Measurements from ENCODE around the gene PEX14.

Gene PEX14

DNA sequence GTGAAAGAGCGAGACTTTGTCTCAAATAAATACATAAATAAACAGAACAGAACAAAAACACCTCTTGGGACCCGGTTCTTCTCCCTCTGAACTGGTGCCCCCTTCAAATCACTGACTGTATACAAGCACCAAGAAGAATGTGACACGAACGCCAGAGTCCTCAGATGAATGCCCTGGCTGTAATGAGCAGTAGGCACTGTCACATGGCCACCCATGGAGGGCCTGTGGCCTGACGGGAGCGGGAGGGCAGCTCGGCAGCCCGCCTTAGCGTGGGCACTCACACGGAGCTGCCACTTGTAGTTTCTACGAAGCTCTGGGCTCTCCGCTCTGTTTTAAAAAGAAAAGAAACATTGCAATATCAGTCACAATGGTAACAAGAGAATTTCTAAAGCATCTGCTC is 146.0 kb downstream of the PEX14 start:
- DNase-seq (ENCODE audit: low spot score): no peak

DNA sequence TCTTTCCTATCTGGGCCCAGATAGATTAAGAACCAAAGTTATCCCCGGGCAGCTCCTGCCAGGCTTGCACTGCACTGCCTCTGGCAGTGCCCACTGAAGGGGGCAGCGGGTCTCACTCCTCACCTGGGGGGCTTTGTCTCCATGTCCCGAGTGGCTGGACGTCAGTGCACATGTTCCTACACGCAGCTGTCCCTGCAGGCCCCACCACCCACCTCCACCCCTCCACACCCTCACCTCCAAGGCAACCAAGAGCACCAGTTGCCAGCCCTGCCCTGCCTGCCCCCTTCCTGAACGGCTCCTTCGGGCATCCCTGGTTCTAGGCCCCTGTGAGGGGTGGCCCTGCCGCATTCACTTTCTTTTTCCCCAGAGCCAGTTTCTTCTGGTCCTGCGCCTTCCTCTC is 147.2 kb downstream of the PEX14 start:
- no peak for DNase-seq (ENCODE audit: low spot score)

DNA sequence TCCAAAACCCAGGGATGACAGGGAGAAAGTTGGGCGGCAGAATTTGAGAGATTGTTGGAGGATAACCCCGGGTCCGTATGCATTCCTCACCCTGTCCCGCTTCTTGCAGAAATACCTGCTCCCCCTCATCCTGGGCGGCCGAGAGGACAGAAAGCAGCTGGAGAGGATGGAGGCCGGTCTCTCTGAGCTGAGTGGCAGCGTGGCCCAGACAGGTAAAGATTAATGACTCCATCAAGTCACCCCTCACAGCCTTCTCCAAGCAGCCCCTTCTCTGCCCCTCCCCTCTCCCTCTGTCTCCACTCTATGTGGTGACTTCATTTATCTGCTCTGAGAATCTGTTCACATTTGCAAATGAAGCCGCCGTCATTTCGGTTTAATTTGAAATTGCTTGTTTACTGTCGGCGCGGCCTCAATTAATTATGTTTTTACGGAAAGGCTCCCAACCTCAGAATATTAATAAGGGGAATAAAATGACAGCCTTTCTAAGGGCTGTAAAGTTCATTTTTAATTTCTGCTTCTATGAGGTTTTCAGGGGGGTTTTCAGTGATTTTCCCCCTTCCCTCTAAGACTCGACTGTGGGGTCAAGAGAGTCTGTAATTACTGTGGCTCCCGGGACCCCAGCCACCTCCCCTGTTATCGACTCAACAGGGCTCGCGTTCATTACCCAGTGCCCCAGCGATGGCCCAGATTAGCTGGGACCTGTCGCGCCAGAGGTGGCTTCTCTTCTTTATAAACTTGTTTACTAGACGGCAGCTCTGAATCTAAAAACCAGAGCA is 148.3 kb downstream of the PEX14 start:
- no peak for DNase-seq (ENCODE audit: low spot score)

DNA sequence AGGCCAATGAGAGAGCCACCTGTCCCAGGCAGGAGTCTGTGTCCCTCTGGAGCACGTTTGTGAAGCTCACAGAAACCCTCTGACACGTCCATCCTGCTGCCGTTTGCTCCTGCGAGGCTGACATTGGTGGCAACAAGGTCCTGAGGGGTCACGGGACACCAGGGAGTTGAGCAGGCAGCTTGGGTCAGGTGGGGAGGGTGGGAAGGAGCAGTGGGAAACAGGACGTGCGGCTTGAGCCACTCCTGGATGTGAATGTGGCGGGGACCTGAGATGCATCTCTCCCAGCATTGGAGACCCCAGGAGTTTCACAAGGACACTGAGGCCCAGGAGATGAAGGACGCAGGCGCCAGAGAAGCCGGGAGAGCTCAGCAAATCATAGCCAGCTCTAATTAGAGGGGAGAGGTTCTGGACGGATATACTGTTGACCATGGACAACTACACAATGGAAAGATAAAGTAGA is 149.0 kb downstream of the PEX14 start:
- DNase-seq (ENCODE audit: low spot score): no peak

DNA sequence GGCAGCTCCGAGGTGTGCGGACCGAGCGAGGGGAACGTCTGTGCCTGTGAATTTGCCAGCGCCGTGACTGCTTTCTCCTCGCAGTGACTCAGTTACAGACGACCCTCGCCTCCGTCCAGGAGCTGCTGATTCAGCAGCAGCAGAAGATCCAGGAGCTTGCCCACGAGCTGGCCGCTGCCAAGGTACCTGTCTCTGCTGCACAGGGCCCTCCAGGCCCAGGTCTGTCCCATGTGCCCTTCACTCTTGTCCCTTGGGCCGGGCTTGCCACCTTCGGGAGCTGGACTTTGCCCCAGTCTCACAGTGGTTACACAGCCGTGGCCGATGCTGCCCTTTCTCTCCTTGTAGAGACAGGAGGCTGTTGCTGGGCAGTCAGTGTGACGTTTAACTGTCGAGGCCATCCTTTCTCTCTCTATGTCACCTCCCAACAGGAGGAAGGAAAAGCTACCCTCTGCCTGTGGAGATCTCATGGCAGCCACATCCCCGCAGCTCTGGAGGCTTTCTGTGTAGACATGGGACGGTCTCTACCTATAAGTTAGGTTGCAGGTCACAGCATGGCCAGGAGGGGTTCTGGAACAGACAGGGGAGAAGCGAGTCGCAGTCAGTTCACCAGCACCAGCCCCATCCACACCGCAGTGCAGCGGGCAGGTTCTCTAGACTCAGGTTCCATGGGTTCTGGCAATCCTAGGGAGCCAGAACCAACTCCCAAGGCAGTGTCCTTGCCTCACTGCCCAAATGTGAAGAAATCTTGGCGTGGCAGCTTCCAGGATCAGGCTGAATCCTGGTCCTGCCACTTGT is 149.7 kb downstream of the PEX14 start:
- DNase-seq (ENCODE audit: low spot score): peak; percentile 25

DNA sequence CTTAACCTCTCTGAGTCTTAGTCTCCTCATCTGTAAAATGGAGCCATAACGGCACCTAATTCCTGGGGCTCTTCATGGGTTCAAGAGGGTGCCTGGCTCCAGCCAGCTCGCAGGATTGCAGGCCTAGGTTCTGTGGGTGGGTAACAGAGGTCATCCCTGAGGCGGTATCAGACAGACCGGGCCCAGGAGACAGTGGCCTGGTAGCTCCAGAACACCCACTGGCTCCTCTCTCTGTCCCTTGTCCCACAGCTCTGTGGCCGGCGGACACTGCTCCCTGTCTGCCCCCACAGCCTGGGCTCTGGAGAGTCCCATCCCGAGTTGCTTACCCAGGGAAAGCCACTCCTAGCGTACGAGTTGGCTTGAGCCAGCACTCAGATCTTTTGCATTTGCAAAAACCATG is 150.3 kb downstream of the PEX14 start:
- DNase-seq (ENCODE audit: low spot score): no peak

DNA sequence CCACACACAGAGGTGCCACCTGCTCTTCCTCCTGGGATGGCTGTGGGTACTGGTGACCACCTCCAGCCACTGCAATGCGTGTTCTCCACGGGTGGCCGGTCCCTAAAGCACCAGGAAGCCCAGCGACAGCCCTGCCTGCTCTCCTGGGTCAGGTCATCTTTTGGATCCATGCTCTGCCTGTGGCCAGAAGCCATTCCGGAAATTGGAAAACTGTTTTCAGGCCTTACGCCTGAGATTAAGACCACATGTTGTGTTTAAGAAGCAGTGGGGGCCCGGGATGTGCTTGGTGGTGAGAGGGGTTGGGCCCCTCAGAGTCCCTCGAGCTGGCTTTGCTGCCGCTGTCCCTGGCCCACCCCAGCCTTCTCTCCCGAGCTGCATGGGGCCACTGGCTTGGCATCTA is 150.8 kb downstream of the PEX14 start:
- no peak for DNase-seq (ENCODE audit: low spot score)

DNA sequence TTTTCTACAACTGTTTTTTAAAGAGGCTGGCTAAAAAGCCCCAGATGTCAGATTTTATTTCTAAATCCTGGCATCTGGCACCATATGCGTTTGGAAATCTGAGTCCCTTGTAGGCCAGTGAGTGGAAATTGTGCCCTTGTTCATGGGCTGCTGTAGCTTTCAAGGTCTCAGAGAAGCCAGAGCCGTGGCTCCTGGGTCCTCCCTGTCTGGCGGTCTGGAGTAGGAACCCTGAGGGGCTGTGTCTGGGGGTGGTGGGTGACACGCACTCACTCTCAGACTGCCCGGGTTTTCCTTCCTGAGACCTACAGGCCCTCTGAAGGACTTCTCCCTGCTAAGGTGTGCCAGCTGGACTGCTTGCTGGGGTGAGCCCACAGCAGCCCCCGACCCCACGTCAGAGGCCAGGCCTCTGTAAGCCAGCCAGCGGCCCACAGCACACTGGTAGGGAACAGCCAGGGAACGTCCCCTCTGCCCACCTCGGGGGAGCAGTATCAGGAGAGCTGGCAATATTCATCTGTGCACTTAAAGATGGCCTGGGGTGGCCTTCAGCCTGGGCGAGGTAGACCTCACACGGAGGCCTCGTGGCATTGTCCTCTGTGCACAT is 151.5 kb downstream of the PEX14 start:
- no peak for DNase-seq (ENCODE audit: low spot score)

DNA sequence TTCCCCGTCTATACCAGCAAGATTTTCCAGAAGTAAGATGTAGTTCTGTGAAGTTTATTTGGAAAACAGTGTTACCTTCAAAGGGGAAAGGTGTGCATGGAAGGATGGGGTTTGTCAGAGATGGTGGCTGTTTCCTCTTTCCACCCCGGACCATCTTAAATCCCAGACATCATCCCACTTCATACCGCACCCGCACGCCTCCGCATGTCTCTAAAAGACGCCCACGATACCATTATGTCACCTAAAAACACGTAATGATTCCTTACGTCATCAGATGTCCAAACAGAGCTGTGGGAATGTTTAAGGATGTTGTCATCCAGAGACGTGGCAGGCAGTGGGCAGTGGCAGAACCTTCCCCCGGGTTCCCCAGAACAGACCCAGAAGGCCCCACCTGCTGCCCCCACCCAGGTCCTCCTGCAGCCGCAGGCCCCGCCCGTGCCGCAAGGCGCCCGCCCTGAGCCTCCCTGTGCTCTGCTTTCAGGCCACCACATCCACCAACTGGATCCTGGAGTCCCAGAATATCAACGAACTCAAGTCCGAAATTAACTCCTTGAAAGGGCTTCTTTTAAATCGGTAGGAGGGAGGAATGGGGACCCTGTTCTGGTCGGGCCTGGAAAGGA is 152.2 kb downstream of the PEX14 start:
- no peak for DNase-seq (ENCODE audit: low spot score)

DNA sequence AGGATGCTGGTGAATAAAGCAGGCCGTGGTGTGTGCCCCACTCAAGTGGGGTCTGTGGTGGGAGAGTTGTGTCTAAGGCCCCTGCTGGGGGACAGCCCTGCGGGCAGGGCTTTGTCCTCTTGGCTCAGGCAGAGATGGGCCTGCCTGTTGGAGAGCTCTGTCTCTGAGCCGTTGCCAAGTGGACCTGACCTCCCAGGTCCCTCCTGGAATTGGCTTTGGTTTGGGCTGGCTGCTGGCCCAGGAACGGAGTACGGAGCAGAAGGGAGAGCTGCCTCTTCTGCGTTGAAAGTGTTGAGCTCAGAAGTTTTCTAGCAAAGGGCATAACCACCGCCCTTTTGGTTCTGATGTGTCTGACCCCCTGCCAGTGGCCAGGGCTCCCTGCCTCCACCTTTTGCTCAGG is 153.9 kb downstream of the PEX14 start:
- no peak for DNase-seq (ENCODE audit: low spot score)

DNA sequence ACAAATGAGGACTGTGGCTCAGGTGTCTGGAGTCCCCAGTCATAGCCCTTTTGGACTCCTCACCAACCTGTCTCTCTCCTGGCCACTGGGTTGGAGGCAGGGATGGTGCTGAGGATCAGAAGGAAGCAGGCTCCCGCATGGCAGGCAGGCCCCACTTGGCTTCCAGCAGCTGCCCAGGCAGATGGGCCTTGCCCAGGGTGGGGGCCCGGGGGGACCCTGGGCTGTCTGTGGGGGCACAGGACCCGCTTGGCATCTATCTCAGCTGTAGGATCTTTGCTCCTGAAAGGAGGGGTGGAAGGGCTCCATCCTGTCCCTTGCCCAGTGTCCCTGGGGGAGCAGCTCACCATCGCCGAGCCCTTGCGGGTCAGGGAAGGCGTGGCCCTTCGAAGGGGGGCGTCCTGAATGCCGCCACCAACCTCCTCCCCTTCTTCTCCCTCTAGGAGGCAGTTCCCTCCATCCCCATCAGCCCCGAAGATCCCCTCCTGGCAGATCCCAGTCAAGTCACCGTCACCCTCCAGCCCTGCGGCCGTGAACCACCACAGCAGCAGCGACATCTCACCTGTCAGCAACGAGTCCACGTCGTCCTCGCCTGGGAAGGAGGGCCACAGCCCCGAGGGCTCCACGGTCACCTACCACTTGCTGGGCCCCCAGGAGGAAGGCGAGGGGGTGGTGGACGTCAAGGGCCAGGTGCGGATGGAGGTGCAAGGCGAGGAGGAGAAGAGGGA is 154.5 kb downstream of the PEX14 start:
- DNase-seq (ENCODE audit: low spot score): no peak

DNA sequence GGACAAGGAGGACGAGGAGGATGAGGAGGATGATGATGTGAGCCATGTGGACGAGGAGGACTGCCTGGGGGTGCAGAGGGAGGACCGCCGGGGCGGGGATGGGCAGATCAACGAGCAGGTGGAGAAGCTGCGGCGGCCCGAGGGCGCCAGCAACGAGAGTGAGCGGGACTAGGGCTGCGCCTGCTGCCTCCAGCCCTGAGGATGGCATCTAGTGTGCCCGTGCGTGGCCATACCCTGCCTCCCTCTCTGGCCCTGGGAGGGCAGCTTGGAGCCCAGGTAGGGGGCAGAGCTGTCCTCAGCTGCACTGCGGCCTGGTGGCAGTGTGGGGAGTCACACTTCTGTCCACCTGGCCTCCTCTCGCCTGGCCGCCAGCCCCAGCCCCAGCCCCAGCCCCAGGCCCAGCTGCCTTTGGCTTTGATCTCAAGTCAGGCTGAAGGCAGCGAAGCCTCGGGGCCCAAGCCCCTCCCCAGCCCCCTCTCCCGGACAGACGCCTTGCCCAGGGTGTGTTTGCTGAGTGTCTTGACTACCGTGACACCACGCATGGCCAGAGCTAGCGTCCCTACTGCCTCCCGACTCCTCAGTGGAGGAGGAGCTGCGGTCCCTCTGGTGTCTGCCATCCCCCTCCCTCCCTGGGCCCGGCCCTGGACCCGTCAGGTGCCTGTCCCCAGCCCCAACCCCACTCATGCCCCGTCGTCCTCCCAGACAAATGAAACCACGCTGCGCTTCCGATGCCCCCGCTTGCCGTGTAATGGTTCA is 155.2 kb downstream of the PEX14 start:
- peak; percentile 52 for DNase-seq (ENCODE audit: low spot score)

DNA sequence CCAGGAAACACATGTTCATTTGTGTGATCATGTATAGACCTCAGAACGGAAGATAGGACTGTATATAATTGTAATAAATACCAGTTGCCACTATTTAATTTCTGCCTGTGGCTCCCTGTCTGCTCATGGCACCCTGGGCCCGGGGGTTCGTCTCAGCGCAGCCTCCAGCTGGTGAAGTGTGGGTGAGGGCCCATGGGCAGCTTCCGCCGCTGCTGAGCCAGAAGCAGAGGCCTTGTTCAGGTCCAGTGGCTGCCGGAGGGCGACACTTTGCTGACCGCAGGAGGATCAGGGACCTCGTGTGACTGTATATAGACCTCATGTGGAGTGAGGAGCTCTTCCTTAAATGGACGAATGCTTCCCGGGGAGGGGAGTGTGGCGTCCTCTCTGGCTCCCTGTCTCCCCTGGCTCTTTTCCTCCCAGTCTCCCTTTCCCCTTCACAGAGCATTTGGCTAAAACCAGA is 155.9 kb downstream of the PEX14 start:
- no peak for DNase-seq (ENCODE audit: low spot score)

DNA sequence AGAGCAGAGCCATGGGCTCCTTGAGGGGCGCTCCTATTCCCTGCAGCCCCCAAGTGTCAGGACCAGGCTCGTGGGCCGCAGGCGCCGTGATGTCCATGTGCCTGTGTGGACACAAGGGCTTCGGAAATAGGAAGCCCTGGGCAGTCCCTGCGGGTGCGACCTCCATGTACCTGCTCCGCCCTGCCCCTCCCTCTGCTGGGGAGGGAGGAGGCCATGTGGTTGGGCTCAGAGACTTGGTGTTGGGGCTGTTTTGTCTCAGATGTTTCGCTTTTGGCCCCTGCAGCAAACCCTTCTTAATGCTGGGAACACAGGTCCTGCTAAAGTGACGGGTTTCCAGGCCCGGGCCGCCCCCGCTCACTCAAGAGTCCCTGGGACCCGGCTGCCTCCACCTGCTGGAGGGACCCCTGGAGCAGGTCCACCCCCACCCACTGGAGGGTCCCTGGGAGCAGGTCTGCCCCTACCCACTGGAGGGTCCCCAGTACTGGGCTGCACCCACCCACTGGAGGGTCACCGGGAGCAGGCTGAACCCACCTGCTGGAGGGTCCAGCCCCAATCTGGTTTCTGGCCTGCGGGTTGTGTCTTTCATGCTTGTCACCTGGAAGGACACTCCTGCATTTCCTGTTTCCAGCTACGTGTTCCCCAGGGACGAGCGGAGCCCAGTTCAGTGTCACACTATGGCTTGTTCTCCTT is 156.5 kb downstream of the PEX14 start:
- no peak for DNase-seq (ENCODE audit: low spot score)

DNA sequence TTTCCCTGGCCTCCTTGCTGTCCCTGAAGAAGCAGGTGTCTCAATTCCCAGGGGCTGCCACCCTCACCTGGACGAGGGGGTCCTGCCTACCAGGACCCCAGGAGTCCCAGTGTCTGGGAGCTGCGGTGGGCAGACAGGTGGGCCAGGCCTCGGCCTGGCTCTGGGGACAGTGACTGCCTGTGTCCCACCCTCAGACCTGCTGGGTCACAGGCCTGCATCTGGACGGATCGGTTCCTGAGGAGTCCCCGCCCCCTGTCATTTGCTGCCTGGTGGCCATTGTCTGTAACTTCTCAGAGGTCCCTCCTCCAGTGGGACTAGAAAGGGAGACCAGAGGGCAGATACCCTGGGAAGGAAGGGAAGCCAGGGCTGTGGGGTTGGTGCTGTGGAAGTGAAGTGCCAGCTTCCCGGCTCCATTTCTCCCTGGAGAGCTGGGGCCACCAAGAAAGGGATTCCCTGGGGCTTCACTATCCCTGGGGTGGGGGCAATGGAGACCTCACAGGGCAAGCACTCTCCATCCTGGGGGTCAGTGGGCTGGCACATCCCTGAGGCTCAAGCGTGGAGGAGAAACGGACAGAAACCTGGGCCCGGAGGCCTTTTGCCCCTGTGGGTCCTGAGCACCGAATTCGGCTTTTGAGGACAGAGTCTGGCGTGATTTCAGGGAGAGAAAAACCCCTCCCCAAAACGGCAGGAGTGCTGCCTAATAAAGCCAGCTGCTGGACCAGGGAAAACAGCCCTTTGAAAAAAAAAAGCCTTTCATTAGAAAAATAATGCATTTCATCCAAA is 157.3 kb downstream of the PEX14 start:
- DNase-seq (ENCODE audit: low spot score): peak; percentile 39

DNA sequence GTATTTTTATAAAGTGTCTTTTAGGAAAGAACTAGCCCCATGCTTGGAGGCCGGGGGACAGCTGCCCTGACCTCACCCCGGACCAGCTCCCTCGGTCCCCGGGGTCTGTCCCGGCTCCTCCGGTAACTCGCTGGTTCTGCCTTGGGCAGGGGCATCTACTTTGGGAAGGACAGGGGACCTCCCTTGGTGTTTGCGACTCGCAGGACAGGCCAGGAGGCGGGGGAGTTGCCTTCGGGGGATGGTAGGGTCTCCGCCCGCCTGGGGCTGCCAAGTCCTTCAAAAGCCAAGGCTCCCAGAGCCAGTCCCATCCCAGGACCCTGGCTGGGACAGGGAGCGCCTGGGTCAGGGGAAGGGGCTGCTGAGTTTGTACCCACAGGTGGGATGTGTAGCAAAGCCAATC is 157.9 kb downstream of the PEX14 start:
- DNase-seq (ENCODE audit: low spot score): peak; percentile 10

DNA sequence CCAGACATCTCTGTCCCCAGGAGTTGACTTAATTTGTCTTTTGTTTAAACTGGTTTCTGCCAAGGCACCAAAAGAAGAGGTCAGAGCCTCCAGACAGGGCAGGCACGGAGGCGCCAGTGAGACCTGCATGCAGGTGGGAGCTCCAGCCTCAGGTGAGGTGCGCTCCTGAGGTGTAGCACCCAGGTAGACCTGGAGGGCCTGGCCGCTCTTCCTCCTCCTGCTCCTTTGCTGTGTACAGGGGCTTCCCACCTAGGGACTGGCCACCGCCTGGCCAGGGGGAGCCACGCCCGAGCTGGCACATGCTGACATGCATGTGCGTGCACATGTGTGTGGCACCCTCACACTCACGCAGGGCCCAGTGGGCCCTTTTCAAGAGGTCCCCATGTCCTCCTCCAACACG is 158.7 kb downstream of the PEX14 start:
- no peak for DNase-seq (ENCODE audit: low spot score)

DNA sequence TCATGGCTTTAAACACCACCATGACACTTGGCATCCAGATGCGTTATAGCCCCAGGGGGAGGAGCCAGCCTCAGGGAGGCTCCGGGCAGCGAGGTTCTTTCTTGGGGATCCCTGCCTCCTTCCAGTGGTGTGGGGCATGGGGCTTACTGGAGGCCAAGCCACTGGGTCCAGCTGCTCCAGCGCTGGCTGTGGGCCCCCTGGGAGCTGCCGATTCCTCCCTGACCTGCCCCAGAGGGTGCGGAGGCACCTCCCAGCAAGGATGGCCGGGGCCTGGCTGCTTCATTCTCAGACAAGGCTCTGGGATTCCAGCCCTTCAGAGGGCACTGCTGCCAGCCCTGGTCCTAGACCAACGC is 159.3 kb downstream of the PEX14 start:
- no peak for DNase-seq (ENCODE audit: low spot score)

DNA sequence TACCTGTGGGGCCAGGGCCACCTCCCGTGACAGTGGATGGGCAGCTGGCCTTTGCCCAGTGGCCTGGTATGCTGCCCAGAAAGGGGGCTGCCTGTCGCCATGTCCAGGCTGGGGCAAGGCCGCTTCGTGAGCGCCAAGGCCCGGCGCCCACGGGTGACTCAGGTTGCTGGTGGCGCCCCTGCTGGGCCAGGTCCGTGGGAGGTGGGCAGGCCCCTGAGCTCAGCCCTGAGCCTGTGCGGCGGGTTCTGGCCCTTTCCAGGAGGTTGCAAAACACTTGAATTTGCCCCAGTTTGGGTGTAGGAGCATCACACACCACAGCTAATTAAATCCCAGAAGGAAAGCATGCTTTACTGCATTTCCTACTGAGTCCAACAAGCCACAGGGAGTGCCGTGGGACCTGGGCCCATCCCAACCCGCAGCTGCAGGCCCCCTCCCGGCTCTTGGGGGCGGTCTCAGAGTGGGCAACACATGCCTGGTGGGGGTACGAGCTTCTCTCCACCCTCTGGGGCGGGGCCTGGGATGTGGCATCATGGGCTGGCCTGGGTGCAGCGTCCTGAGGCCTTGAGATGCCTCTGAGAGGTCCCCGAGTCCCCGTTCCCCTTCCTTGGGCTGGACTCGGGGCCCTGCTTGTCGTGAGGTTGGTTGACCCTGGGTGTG is 159.8 kb downstream of the PEX14 start:
- peak; percentile 20 for DNase-seq (ENCODE audit: low spot score)

Data from HuH-7.5 (cell line).